ENCODE measurements around the gene HPSE2. TPM values are rescaled to one million over a fixed set of nuclear protein-coding genes. Genes with fewer than 3 reads are reported as not detected.

The HPSE2 gene
- total RNA-seq, 1 donor from 2014 or later: 18.3 TPM

DNA sequence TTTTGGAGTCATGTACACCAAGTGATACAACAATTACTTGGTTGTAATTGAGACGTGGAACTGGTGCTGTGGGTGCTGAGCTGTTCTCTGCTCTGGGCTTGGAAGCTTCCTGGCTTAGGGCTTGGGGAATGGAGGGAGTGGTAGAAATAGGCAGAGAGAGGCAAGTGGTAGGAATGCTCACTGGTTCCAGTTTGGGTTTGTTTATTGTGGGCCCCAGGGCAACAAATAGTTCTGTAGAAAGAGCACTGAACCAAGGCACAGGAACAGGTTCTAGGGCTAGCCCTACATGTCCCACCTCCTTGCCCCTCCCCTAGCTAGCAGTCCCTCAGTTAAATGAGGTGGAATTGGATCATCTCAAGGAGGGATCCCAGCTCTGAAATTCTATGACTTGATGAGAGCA lies 622.2 kb downstream of the HPSE2 start:
- DNase-seq: no peak

GRCh38 chr10:98611436-98611835 lies 624.2 kb downstream of the HPSE2 start:
- DNase-seq: no peak

GRCh38 chr10:98610836-98611235 lies 624.8 kb downstream of the HPSE2 start:
- DNase-seq: peak; percentile 35

DNA sequence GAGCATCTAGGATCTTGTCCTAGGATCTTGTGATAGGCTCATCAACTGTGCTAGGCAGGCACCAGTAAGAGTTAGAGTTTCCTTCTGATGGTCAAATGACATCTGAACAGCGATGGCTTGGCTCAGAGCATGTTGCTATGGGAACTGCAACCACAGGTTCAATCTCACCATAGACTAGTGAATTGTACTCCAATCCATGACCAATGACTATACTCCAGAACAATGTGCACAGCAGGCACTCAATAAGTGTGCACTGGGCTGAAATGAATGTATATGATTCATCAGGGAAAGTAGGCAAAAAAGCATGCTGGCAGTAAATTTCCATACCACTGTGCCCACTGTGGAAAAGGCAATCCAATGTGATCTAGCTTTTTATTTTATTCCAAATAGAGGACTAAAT lies 625.4 kb downstream of the HPSE2 start:
- DNase-seq: no peak

GRCh38 chr10:98609265-98609664 lies 626.4 kb downstream of the HPSE2 start:
- no peak for DNase-seq

GRCh38 chr10:98608411-98608810 lies 627.2 kb downstream of the HPSE2 start:
- DNase-seq: no peak

DNA sequence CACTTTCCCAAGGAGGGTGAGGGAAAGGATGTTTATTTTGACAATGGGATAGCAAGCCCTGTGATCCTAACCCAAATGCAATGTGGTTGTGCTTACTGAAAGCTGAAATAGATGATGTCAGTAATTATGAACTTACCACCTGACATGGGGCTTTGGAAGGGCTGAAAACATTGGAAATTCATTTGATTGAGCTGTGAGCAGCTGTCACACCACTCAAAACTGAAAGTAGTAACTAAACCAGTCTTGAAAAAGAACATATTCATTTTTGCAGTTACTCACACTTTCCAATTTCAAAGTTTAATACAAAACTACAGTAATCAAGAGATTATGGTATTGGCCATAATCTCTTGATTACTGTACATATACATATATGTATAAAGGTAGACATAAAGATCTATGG lies 633.4 kb downstream of the HPSE2 start:
- no peak for DNase-seq

DNA sequence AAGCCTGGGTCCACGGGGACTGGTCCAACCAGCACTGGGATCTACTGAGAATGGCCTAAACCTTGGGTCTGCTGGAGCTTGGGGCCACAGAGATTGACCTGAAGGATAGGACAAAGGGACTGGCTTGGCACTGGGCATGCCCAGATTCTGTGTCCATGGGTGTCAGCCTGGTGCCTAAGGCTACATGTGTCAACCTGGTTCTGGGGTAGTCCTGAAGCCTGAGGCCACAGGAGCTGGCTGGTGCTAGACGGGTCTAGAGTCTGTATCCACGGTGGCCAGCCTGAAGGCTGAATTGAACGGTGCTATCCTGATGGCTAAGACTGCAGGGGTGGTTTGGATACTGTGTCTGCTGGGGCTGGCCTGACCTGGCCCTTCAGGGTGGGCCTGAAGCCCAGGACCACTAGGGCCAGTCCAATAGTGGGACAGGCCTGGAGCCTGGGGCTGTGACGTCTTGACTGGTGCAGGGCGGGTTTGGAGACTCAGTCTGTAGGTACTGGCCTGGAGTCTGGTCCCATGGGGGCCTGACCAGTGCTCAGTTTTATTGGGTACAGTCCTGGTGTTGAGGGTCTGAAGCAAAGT lies 636.5 kb downstream of the HPSE2 start:
- no peak for DNase-seq

DNA sequence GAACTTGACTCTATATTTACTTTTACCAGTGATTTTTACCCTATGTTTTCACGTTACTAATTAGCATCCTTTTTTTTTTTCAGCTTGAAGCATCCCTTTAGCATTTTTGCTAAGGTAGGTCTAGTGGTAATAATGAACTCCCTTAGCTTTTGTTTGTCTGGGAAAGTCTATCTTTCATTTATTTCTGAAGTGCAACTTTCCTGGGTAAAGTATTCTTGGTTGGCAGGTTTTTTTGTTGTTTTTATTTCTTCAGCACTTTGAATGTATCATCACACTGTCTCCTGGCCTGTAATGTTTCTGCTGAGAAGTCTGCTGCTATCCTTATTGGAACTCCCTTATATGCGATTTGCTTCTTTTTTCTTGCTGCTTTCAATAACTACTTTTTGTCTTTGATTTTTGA lies 639.2 kb downstream of the HPSE2 start:
- DNase-seq: no peak

GRCh38 chr10:98589691-98590090 lies 646.0 kb downstream of the HPSE2 start:
- no peak for DNase-seq

DNA sequence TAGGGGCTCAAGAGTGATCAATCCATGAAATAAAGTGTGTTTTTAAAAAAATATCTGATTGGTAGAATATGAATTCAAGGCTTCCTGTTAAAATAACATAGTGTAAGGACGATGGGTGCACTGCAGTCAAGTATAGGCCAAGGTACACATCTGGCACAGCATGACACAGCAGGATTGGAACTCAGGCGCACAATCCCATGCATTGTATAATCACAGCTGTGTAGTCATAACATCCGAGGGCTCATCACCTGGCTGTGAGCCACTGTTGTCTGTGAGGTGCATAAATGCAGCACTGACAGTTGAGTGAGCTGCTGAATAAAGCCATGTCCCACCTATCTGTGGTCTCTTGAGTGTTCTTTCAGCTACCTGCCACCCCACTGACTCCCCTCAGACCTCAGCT lies 646.6 kb downstream of the HPSE2 start:
- no peak for DNase-seq

GRCh38 chr10:98587156-98587837 lies 648.4 kb downstream of the HPSE2 start:
- peak; percentile 53 for DNase-seq

GRCh38 chr10:98586096-98586495 lies 649.6 kb downstream of the HPSE2 start:
- DNase-seq: no peak

- DNase-seq: peak; percentile 70
Measured at GRCh38 chr10:98582363-98582762, 653.3 kb downstream of the HPSE2 start.

GRCh38 chr10:98577578-98577977 lies 658.1 kb downstream of the HPSE2 start:
- DNase-seq: no peak

DNA sequence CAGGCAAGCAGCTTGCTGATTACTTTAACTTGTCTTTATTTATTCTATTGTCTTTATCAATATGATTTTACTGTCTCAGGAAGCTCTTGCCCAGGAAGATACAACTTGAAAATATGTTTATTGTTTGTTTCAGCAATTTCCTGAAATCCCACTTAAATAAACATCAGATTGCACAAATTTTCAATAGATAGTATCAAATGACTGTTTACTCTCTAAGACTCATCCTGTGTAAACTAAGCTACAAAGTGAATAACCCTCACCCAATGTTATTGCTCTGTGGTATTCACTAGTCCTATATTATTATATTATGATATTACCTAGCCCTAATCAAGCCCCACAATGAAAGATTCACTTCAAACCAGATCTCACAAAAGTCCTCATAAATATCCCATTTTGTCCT lies 658.5 kb downstream of the HPSE2 start:
- no peak for DNase-seq

GRCh38 chr10:98576096-98576495 lies 659.6 kb downstream of the HPSE2 start:
- DNase-seq: no peak

DNA sequence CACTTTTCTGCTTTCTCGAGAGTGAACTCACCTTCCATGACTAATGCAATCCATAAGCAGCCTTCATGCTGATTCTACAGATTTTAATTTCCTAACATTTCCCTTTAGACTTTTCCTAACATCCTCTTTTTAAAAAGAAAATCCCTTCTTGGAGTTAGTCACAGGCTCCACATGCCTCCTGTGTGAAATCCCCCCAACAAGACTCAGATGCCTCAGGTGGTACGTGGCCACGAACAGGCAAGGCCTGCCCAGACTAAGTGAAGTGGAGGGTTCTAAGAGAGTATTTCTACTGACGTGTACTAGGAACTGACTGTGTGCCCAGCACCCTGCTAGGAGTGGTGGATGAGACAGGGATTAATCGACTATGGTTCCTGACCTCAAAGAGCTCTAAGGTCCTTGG lies 663.1 kb downstream of the HPSE2 start:
- DNase-seq: no peak

- no peak for DNase-seq
Measured at GRCh38 chr10:98570834-98571233, 664.8 kb downstream of the HPSE2 start.

DNA sequence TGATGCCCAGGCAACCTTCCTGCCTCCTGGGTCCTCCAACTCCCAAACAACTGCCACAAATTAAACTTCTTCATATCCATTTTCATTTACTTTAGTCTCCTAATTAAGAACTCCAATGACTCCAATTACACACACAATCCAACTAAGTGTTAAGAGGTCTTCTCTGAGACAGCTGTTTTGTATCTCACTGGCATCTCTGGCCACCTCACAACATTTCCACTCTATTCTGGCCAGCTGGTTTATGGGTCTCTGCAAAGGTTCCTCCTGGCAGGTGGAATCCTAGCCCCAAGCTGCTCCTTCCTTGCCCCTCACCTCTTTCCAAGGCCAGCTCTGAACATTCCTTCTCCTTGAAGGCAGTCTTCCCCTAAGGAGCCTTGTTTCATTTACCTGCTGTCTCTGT lies 665.8 kb downstream of the HPSE2 start:
- no peak for DNase-seq

DNA sequence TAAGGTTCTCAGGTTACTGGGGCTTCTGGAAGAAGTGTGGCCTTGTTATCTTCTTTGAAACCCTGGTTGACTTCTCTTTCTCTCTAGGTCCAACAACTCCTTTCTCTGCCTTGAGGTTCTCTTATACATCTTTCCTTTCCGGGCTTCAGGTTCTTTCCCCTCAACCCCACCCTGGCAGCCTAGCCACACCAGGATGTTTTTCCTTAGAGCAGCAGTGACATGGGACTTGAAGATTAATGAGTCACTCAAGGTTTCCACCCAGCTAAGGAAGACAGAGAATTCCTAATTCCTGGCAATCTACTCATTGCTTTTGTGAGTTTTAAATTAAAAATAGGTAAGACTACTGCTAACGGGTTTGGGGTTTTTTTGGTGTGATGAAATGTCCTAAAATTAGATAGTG lies 667.1 kb downstream of the HPSE2 start:
- no peak for DNase-seq

DNA sequence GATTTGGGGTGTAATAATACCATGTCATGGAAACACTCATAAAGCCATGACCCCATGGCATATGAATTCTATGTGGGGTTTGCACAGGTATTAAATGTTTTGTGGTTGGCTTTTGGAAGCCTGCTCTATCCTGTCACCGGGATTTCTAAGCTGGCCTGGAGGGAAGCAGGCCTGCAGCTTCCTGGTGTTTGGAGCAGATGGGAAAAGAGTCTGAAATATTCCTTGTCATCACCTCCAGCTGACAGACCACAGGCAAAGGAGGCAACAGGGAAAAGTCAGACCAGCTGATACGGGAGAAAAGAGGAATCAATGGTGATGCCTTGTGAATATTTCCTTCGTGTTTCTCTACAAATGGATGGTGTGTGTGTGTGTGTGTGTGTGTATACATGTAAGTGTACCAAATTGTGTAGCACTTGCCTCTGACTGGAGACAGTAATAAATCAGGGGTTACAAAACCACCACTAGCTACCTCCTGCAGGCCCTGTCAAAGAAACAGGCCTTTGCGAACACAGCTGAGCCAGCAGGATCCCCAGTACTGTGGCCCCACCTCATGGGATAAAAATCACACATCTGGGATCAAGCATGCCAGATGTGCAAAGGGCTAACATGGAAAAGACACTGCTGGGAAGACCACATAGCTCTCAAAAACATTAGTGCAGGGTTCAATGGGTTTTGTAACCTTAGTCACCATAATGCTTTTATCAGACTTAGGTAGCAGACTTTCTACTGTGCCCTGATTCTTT lies 668.1 kb downstream of the HPSE2 start:
- peak; percentile 53 for DNase-seq

DNA sequence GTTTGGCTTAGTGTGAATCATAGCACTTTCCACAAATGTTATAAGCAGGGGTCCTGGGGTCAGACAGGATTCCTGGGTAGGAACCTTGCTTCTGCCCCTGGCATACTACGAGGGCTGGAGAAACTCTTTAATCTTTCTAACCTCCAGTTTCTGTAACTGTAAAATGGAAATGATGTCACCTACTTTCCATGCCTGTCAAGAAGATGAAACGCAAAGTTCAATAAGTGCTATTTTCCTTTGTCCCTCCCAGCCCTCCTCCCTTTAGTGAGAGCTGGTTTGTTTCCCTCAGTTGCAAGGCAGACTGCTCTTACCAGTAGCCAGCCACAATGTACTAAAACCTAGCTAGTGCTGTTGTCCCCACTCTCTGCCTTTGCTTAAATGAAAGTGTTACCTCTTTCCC lies 671.8 kb downstream of the HPSE2 start:
- DNase-seq: no peak

DNA sequence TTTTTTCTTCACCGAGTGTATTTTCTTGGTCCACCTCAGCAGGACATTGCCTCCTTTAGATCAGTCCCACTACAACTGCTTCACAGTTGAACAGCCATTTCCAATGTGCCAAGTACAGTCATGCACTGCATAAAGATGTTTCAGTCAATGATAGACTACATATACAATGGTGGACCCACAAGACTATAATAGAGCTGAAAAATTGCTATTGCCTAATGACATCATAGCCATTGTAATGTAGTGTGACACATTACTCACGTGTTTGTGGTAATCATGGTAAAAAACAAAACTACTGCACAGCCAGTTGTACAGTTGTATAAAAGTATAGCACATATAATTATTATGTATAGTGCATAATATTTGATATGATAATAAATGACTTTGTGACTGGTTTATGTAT lies 675.1 kb downstream of the HPSE2 start:
- no peak for DNase-seq

Measured in tongue (tissue), 2 donors.